CD14-positive monocyte (primary cell): Measurements from ENCODE around the gene MECR. TPM values are rescaled to one million over a fixed set of nuclear protein-coding genes. Genes with fewer than 3 reads are reported as not detected.

ENCODE experiments used
- DNase-seq, 3 donors: peaks; one replicate each; pipeline ENCODE4 v3.0.0-alpha.2; 2011 to 2022
- H2AFZ ChIP-seq: 2 replicates; pipeline ENCODE4 v1.6.0; 2012; ENCODE audit warnings: mild to moderate bottlenecking, low read depth, low read length, inconsistent platforms; ENCODE audit not compliant: insufficient read depth, poor library complexity, severe bottlenecking
- H3K27ac ChIP-seq, 2 donors: 1 replicate in 1 of 2; 2 replicates in 1 of 2; pipeline ENCODE4 v1.5.1; 2012 to 2013; ENCODE audit warnings: low read length in 2 of 2, control low read depth in 1 of 2, inconsistent platforms in 1 of 2, low read depth in 1 of 2, mild to moderate bottlenecking in 1 of 2
- H3K27me3 ChIP-seq, 2 donors: one replicate each; pipeline versions ENCODE4 v1.6.0 to v1.6.1; 2011 to 2013; ENCODE audit warnings: low read length in 2 of 2; ENCODE audit not compliant: control insufficient read depth in 2 of 2, insufficient read depth in 2 of 2
- H3K36me3 ChIP-seq, 2 donors: replicated peaks in 1 of 2; 1 replicate in 1 of 2; 2 replicates in 1 of 2; pipeline versions ENCODE4 v1.5.1 to v1.6.1; 2012 to 2013; ENCODE audit warnings: low read length in 2 of 2, control low read depth in 1 of 2, inconsistent platforms in 1 of 2, mild to moderate bottlenecking in 1 of 2; ENCODE audit not compliant: insufficient read depth in 2 of 2, control insufficient read depth in 1 of 2
- H3K4me1 ChIP-seq, 2 donors: 1 replicate in 1 of 2; 2 replicates in 1 of 2; pipeline versions ENCODE4 v1.5.1 to v1.6.1; 2012 to 2013; ENCODE audit warnings: low read length in 2 of 2, control low read depth in 1 of 2, inconsistent platforms in 1 of 2, mild to moderate bottlenecking in 1 of 2, moderate library complexity in 1 of 2; ENCODE audit not compliant: insufficient read depth in 2 of 2, control insufficient read depth in 1 of 2
- H3K4me2 ChIP-seq: replicated peaks from 2 replicates; pipeline ENCODE3; 2012; ENCODE audit warnings: low read length, moderate library complexity, mild to moderate bottlenecking; ENCODE audit not compliant: poor library complexity, severe bottlenecking; ENCODE audit errors: extremely low read depth
- H3K4me3 ChIP-seq, 3 experiments: fragments of 200-600 bp in 1 of 3; sonication (generic) in 1 of 3; replicated peaks in 1 of 3; 1 replicate in 2 of 3; 2 replicates in 1 of 3; pipeline ENCODE4 v1.5.1; 2011 to 2013; ENCODE audit warnings: low read length in 3 of 3, mild to moderate bottlenecking in 3 of 3, control low read depth in 2 of 3, low read depth in 2 of 3, inconsistent platforms in 1 of 3, moderate library complexity in 1 of 3
- H3K79me2 ChIP-seq: 2 replicates; pipeline ENCODE4 v1.6.0; 2012; ENCODE audit warnings: mild to moderate bottlenecking, control low read depth, inconsistent platforms, low read length, moderate library complexity; ENCODE audit not compliant: insufficient read depth
- H3K9ac ChIP-seq: 2 replicates; pipeline ENCODE4 v1.6.0; 2017; ENCODE audit warnings: low read length, mild to moderate bottlenecking; ENCODE audit not compliant: insufficient read depth, poor library complexity, severe bottlenecking
- H3K9me3 ChIP-seq, 2 donors: replicated peaks in 1 of 2; 1 replicate in 1 of 2; 2 replicates in 1 of 2; pipeline versions ENCODE4 v1.5.1 to v1.6.1; 2012 to 2013; ENCODE audit warnings: low read length in 2 of 2, control low read depth in 1 of 2; ENCODE audit not compliant: control insufficient read depth in 1 of 2, insufficient read depth in 1 of 2
- H4K20me1 ChIP-seq: 2 replicates; pipeline ENCODE4 v1.6.0; 2012; ENCODE audit warnings: mild to moderate bottlenecking, low read length, control low read depth, moderate library complexity; ENCODE audit not compliant: insufficient read depth
- H3K27ac Mint-ChIP-seq, 7 donors: one replicate each; pipeline ENCODE4 v1.8.0; 2020; ENCODE audit warnings: mild to moderate bottlenecking in 7 of 7, mixed read lengths in 7 of 7, moderate library complexity in 6 of 7, inconsistent platforms in 2 of 7
- H3K27me3 Mint-ChIP-seq, 3 donors: one replicate each; pipeline ENCODE4 v1.8.0; 2021 to 2022; ENCODE audit warnings: low read depth in 3 of 3, mild to moderate bottlenecking in 3 of 3, mixed read lengths in 3 of 3, moderate library complexity in 3 of 3, inconsistent platforms in 1 of 3
- H3K36me3 Mint-ChIP-seq, 2 donors: one replicate each; pipeline ENCODE4 v1.8.0; 2020; ENCODE audit warnings: mixed read lengths in 2 of 2, inconsistent platforms in 1 of 2, mild to moderate bottlenecking in 1 of 2
- H3K4me1 Mint-ChIP-seq: one replicate; pipeline ENCODE4 v1.8.0; 2020; ENCODE audit warnings: mild to moderate bottlenecking, mixed read lengths
- H3K4me3 Mint-ChIP-seq, 2 donors: one replicate each; pipeline ENCODE4 v1.8.0; 2020; ENCODE audit warnings: mild to moderate bottlenecking in 2 of 2, mixed read lengths in 2 of 2, moderate library complexity in 1 of 2
- H3K9me3 Mint-ChIP-seq, 7 donors: one replicate each; pipeline ENCODE4 v1.8.0; 2020 to 2022; ENCODE audit warnings: mixed read lengths in 7 of 7, mild to moderate bottlenecking in 6 of 7, moderate library complexity in 6 of 7, inconsistent platforms in 2 of 7
- CTCF ChIP-seq: fragments of 200-600 bp; IDR thresholded peaks from one replicate; pipeline ENCODE4 v1.8.0; 2022; ENCODE audit warnings: antibody characterized with exemption, mild to moderate bottlenecking
- WGBS: methylation state at CpG from one replicate; pipeline ENCODE4 v1.1.5; 2013; ENCODE audit warnings: missing lambda C conversion rate; ENCODE audit not compliant: insufficient coverage; 5-methylcytosine and 5-hydroxymethylcytosine counted together
- intact Hi-C, 2 donors: fragments of 100-400 bp; cut with micrococcal nuclease; formaldehyde crosslinking; loops; one replicate each; pipeline versions ENCODE4 v1.15.0 to v1.15.1; 2023
- polyA plus RNA-seq, 3 donors: library from polyadenylated mRNA; depleted of rRNA in 1 of 3; unstranded in 2 of 3; stranded (reverse) in 1 of 3; fragments of 300-500 nt in 2 of 3; fragments of >200 nt in 1 of 3; fragmentation: Illumina TruSeq in 2 of 3; gene quantifications; 1 replicate in 2 of 3; 2 replicates in 1 of 3; pipeline ENCODE4 v1.2.3, GENCODE V29; 2012 to 2021

The MECR gene
- polyA plus RNA-seq, 3 donors, result 6.3 to 8.5 (median 7.5) TPM

GRCh38 chr1:29260531-29260930, 29.8 kb upstream of the MECR start:
- WGBS, result 25% methylated on average over 29 of the region's 29 CpGs
- Mint-ChIP-seq H3K9me3 (peaks cover 0 to 7% (median 2%) of the 10 kb centered on the region in 7 donors), H3K27me3 (peaks cover 42 to 67% (median 59%) of the 10 kb centered on the region in 3 donors), H3K4me1 (peaks cover 9% of the 10 kb centered on the region), H3K36me3 (peaks cover 3% of the 10 kb centered on the region in 2 donors), H3K4me3 (peak overlapping the region; percentile 9 to 91), H3K27ac (no peak overlapping the region)
- TF ChIP-seq CTCF, result no peak
- no peak for DNase-seq
- Histone ChIP-seq H3K27me3 (peaks cover 28 to 59% of the 10 kb centered on the region in 2 donors), H3K79me2 (no peaks in the 10 kb centered on the region), H3K9ac (no peak overlapping the region), H3K9me3 (peaks cover 0 to 11% of the 10 kb centered on the region in 2 donors), H2AFZ (peak overlapping the region; percentile 50), H3K4me1 (peaks cover 9 to 11% of the 10 kb centered on the region in 2 donors), H3K36me3 (no peaks in the 10 kb centered on the region), H3K4me3 (peak overlapping the region in 1 of 3 experiments; percentile 73), H3K27ac (no peak overlapping the region), H3K4me2 (peak overlapping the region; percentile 88), H4K20me1 (no peaks in the 10 kb centered on the region)
- intact Hi-C loops, result no loop called here

- peaks cover 42 to 62% (median 54%) of the 10 kb centered on the region in 3 donors for H3K27me3 Mint-ChIP-seq
- Histone ChIP-seq H2AFZ (peak overlapping the region; percentile 50), H3K4me3 (peak overlapping the region; percentile 17 to 73 (median 41)), H3K79me2 (no peaks in the 10 kb centered on the region), H3K36me3 (no peaks in the 10 kb centered on the region), H3K27ac (no peak overlapping the region), H3K9me3 (peaks cover 0 to 11% of the 10 kb centered on the region in 2 donors), H3K4me2 (peak overlapping the region; percentile 88), H3K9ac (no peak overlapping the region), H3K4me1 (peaks cover 9 to 11% of the 10 kb centered on the region in 2 donors), H4K20me1 (no peaks in the 10 kb centered on the region), H3K27me3 (peaks cover 28 to 59% of the 10 kb centered on the region in 2 donors)
- DNase-seq, result peak; percentile 9 to 32 (median 17)
- WGBS, result 2% methylated on average over 55 of the region's 56 CpGs
- no peak for TF ChIP-seq CTCF
- peaks cover 9% of the 10 kb centered on the region for H3K4me1 Mint-ChIP-seq
- no peak overlapping the region for H3K27ac Mint-ChIP-seq
- intact Hi-C loops, result no loop called here
- peaks cover 3% of the 10 kb centered on the region in 2 donors for H3K36me3 Mint-ChIP-seq
- peaks cover 0 to 7% (median 2%) of the 10 kb centered on the region in 7 donors for H3K9me3 Mint-ChIP-seq
- H3K4me3 Mint-ChIP-seq, result peak overlapping the region; percentile 77 to 91
Observed at GRCh38 chr1:29259802-29260441, 29.2 kb upstream of the MECR start.
